HG03575 (cell line): ENCODE data around the gene ALKBH8.
"Not testable (repeated sequence)": the region's sequence is repeated elsewhere in the genome, so short reads cannot be mapped to it uniquely, and the experiment has no call there.

Experiments
- ATAC-seq: cut with Tn5 transposase; IDR thresholded peaks from one replicate; pipeline ENCODE4 v1.9.1; 2021; ENCODE audit not compliant: unreplicated experiment, insufficient number of reproducible peaks, low FRiP score; ENCODE audit errors: extremely low read depth

ALKBH8 gene

DNA sequence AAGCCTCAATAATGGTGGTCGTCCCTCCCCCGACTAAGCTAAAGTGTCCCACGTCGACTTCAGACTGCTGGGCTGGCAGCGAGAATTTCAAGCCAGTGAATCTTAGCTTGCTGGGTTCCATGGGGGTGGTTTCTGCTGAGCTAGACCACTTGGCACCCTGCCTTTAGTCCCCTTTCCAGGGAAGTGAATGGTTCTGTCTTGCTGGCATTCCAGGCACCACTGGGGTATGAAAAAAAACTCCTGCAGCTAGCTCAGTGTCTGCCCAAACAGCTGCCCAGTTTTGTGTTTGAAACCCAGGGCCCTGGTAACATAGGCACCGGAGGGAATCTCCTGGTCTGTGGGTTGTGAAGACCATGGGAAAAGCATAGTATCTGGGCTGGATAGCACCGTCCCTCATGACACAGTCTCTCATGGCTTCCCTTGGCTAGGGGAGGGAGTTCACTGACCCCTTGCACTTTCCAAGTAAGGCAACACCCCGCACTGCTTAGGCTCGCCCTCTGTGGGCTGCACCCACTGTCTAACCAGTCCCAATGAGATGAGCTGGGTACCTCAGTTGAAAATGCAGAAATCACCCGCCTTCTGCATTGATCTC is 99.2 kb downstream of the ALKBH8 start:
- ATAC-seq = not testable (repeated sequence)

DNA sequence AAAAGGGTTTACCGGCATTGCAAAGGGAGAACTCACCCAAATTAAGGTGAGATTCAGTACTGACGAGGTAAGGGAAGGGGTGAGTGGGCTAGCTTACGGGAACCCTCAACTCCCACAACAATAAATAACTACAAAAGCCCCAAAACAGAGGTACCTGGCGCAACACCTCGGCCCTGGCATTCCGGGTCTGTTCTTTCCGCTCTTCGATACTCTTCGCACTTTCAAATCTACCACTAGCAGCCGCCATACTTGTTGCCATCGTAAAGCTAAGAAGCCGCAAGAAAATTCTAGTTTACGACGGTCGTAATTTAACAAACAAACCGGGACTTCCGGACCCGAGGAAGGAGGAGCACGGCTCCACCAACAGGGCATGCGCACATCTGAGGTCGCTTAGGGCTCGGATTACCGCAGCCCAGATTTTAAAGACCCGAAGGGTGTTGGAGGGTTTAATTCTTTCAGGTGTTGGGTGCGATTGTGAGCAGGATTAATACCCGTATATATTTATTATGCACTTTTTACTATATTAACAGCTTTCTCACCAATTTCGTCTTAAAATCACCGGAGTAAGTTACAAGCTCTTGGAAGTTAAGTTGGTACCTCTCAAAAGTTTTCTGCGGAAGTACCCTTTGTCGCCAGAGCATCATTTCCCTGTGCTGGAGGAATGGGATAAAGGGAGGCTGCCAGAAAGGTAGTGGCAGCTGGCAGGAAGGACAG is 107.8 kb downstream of the ALKBH8 start, which contains the start of gene CWF19L2:
Gene CWF19L2 (minus strand): TSS at position 268 of the 714 bp plus-strand sequence. CDS start 9 bp downstream, at position 259.
- peak; percentile 84 for ATAC-seq

DNA sequence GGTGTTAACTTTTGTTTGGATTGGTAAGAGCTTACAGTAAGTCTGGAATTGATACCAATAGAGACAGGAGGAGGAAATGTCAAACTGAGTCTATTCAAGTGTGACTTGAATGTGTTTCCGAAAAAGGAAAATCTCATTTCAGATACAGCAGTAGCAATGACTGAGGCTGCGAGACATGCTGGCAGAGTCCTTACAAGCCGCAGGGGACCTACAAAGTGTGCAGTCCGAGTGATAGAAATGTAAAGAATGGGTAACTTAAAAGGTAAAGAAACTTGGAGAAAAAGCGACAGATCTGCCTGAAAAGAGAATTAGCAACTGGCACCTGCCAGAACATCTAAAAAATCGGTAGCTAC is 108.4 kb downstream of the ALKBH8 start:
- peak; percentile 23 for ATAC-seq

DNA sequence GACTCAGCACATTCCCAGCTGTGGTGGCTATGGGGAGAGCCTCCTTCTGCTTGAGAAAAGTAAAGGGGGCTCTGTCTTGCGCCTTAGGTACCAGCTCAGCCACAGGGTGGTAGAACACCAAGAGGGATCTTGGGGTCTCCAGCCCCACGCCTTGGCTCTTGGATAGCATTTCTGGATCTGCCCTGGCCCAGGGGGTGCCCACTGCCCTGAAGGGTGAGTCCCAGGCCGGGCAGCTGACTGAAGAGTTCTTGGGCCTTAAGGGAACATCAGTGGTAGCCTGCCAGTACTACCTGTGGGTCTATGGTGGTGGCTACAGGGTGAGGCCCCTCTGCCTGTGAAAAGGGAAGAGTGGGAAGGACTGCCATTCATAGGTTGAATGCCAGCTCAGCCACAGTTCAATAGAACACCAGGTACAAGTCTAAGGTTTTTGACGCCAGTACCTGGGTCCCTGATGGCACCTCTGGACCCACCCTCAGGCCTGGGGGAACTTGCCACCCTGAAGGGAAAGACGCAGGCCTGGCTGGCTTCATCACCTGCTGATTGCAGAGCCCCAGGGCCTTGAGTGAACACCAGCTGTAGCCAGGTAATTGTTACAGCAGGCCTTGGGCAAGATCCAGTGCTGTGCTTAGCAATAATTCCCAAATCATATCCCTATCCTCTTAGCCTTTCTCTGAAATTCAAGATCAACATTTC is 111.8 kb downstream of the ALKBH8 start:
- no peak for ATAC-seq
